K562 (cell line): ENCODE results near the gene GSTA2. TPM values are rescaled to one million over a fixed set of nuclear protein-coding genes. Genes with fewer than 3 reads are reported as not detected.

Experiments used
- ATAC-seq: fragments of 200-7000 bp; cut with Tn5 transposase; 3 replicates; pipeline ENCODE4 v1.9.1; 2020; ENCODE audit warnings: moderate library complexity
- BruUV-seq: library from RNA; stranded (reverse); fragments of 400-500 nt; replicated peaks from 2 replicates; lab custom pipeline; 2021; lab: Mats Ljungman, UMichigan
- CTCF ChIA-PET: fragments of 300-600 bp; formaldehyde crosslinking; extraction: SDS; loops from one replicate; lab custom pipeline; 2021; ENCODE audit warnings: low intra/inter-chr PET ratio; lab: Yijun Ruan, JAX
- POLR2A ChIA-PET: fragments of 300-600, 350-650 bp; sonication (Branson Sonifier 250); formaldehyde crosslinking; extraction: SDS; loops from one replicate; lab custom pipeline; 2021; ENCODE audit warnings: antibody characterized with exemption, inconsistent platforms; lab: Yijun Ruan, JAX
- DNase-seq, 4 experiments: peaks; one replicate each; pipeline versions ENCODE4 v3.0.0 to v3.0.0-alpha.2; 2011 to 2018; ENCODE audit warnings: low spot score in 3 of 4, mixed read lengths in 3 of 4; ENCODE audit errors: extremely low read depth in 1 of 4
- FAIRE-seq: peaks from 2 replicates; lab custom pipeline; 2011; peaks lifted over from hg19 to GRCh38; lab: Jason Lieb, UNC
- H2AFZ ChIP-seq: 2 replicates; pipeline ENCODE4 v1.6.0; 2011; ENCODE audit warnings: low read depth, low read length, control low read depth, inconsistent platforms
- H3K27ac ChIP-seq: fragments of 200-600 bp; 3 replicates; pipeline ENCODE4 v1.8.0; 2011; ENCODE audit warnings: low read depth, mild to moderate bottlenecking, control low read depth, inconsistent platforms, low read length, moderate library complexity, mixed read lengths; ENCODE audit errors: extremely low read depth
- H3K27me3 ChIP-seq, 2 experiments: fragments of 300-600 bp in 1 of 2; 2 replicates in 1 of 2; 3 replicates in 1 of 2; pipeline versions ENCODE4 v1.6.0 to v1.8.0; 2011; ENCODE audit warnings: inconsistent platforms in 2 of 2, low read length in 2 of 2, mild to moderate bottlenecking in 1 of 2, mixed read lengths in 1 of 2, moderate library complexity in 1 of 2; ENCODE audit not compliant: control insufficient read depth in 2 of 2, insufficient read depth in 2 of 2
- H3K36me3 ChIP-seq: fragments of 300-600 bp; 3 replicates; pipeline ENCODE4 v1.8.0; 2011; ENCODE audit warnings: mild to moderate bottlenecking, low read length, inconsistent platforms; ENCODE audit not compliant: control insufficient read depth, insufficient read depth
- H3K4me1 ChIP-seq, 2 experiments: fragments of 200-600 bp in 1 of 2; replicated peaks in 1 of 2; 2 replicates in 1 of 2; 3 replicates in 1 of 2; pipeline versions ENCODE4 v1.5.1 to v1.8.0; 2011; ENCODE audit warnings: inconsistent platforms in 2 of 2, low read length in 2 of 2, mild to moderate bottlenecking in 1 of 2, mixed read lengths in 1 of 2, moderate library complexity in 1 of 2; ENCODE audit not compliant: control insufficient read depth in 2 of 2, insufficient read depth in 2 of 2
- H3K4me2 ChIP-seq: 2 replicates; pipeline ENCODE4 v1.6.1; 2011; ENCODE audit warnings: low read length, control low read depth, inconsistent platforms, mixed read lengths; ENCODE audit not compliant: insufficient read depth
- H3K4me3 ChIP-seq: fragments of 200-600 bp; sonication (generic), shearing (Covaris generic); 2 replicates; pipeline ENCODE4 v1.5.1; 2016; ENCODE audit warnings: control low read depth, inconsistent platforms
- H3K79me2 ChIP-seq: fragments of 200-600 bp; 3 replicates; pipeline ENCODE4 v1.8.0; 2011; ENCODE audit warnings: low read length, inconsistent platforms; ENCODE audit not compliant: control insufficient read depth, insufficient read depth
- H3K9ac ChIP-seq, 2 experiments: 2 replicates each; pipeline versions ENCODE4 v1.6.0 to v1.6.1; 2011; ENCODE audit warnings: low read depth in 2 of 2, low read length in 2 of 2, control low read depth in 1 of 2, inconsistent platforms in 1 of 2, mild to moderate bottlenecking in 1 of 2, mixed read lengths in 1 of 2; ENCODE audit not compliant: insufficient read depth in 1 of 2
- H3K9me1 ChIP-seq: one replicate; pipeline ENCODE4 v1.6.0; 2011; ENCODE audit warnings: inconsistent platforms, mild to moderate bottlenecking, low read length, moderate library complexity; ENCODE audit not compliant: control insufficient read depth, insufficient read depth
- H3K9me3 ChIP-seq: replicated peaks from 2 replicates; pipeline ENCODE4 v1.5.1; 2011; ENCODE audit warnings: low read depth, low read length, inconsistent platforms; ENCODE audit not compliant: control insufficient read depth, insufficient read depth
- H4K20me1 ChIP-seq: replicated peaks from 2 replicates; pipeline ENCODE4 v1.6.1; 2011; ENCODE audit warnings: low read length, inconsistent platforms, mixed read lengths; ENCODE audit not compliant: control insufficient read depth, insufficient read depth
- SPI1 ChIP-seq: IDR thresholded peaks from 2 replicates; pipeline ENCODE4 v1.6.1; 2011; ENCODE audit warnings: low read depth, low read length, control low read depth, borderline replicate concordance
- WGBS: fragments of 100-300 bp; shearing (Covaris generic); methylation state at CpG from one replicate; pipeline ENCODE4 v1.1.6; 2016; ENCODE audit warnings: low coverage, mixed read lengths; ENCODE audit not compliant: insufficient coverage; ENCODE audit errors: missing lambda C conversion rate; 5-methylcytosine and 5-hydroxymethylcytosine counted together
- in situ Hi-C: fragments of 300-500 bp; cut with MboI; formaldehyde crosslinking; loops from 4 replicates; pipeline ENCODE4 v1.15.0; 2018; ENCODE audit warnings: inconsistent platforms, mixed read lengths
- intact Hi-C: fragments of 100-400 bp; cut with micrococcal nuclease; formaldehyde crosslinking; loops from 2 replicates; pipeline ENCODE4 v1.14.2; 2022
- polyA plus RNA-seq, 8 experiments: library from polyadenylated mRNA; depleted of rRNA in 4 of 8; stranded (reverse) in 5 of 8; unstranded in 3 of 8; fragments of >200 nt; fragmentation: Nextera tagmentation in 2 of 8; fragmentation: Illumina TruSeq in 1 of 8; extraction: Ambion mirVana in 2 of 8; extraction: Trizol in 1 of 8; gene quantifications; 2 replicates each; pipeline versions ENCODE4 v1.2.1 to v1.2.3, GENCODE V29; 2011 to 2014; ENCODE audit warnings: inconsistent platforms in 1 of 8, missing spikeins in 1 of 8
- total RNA-seq, 7 experiments: library from RNA; depleted of rRNA in 6 of 7; stranded (reverse); fragments of >200 nt in 6 of 7; fragmentation: Illumina TruSeq in 2 of 7; extraction: Trizol in 2 of 7; gene quantifications; 2 replicates each; pipeline versions ENCODE4 v1.2.1 to v1.2.3, GENCODE V29; 2011 to 2021; ENCODE audit warnings: low replicate concordance in 1 of 7
- TF ChIP-seq, protein P1 (sequence below): fragments of 250-450 bp; sonication (Bioruptor Pico); IDR thresholded peaks from 2 replicates; pipeline ENCODE4 v1.5.0; 2022; ENCODE audit warnings: mild to moderate bottlenecking

GSTA2 gene
- total and polyA plus RNA-seq, 9 of the 15 experiments (the other 6 are each of a cell fraction or from before 2014, with no cell fraction given): 0.11 to 0.24 (median 0.14) TPM; not detected in 3

DNA sequence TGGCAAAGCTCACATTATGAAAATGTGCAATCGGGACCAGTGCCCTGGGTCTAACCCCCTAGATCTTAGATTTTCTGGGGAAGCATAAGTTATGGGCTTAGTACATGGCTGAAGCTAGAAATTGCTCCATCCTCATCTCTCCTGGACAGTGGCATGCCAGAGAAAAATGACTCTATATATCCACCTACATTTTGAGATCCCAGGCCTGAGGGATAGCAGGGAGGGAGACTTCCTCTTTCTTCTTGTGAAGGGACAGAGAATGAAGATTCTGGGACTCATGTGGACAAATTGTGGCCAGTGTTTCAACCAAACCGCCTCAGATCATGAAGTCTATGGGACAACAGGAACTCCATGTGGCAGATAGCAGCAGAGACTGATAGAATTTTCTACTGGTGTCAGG is 35.4 kb downstream of the GSTA2 start:
- WGBS: 54% methylated on average over 2 of the region's 2 CpGs
- no peak overlapping the region for H2AFZ ChIP-seq
- H4K20me1 ChIP-seq: no peaks in the 10 kb centered on the region
- ATAC-seq: no peak
- no peaks in the 10 kb centered on the region for H3K9me1 ChIP-seq
- H3K4me2 ChIP-seq: no peak overlapping the region
- in situ Hi-C loops: loop anchor here (10.0 kb wide), 1 partner anchor 327 kb away; no protein-coding TSS in a partner anchor
- no peak overlapping the region for H3K4me3 ChIP-seq
- no peaks in the 10 kb centered on the region for H3K27me3 ChIP-seq
- no peaks in the 10 kb centered on the region for H3K79me2 ChIP-seq
- H3K4me1 ChIP-seq: peaks cover 14 to 32% of the 10 kb centered on the region in 2 experiments
- FAIRE-seq: no peak
- POLR2A ChIA-PET: no interaction called here
- H3K36me3 ChIP-seq: no peaks in the 10 kb centered on the region
- no peak overlapping the region for H3K27ac ChIP-seq
- DNase-seq: no peak
- no TSS peak for BruUV-seq
- TF ChIP-seq SPI1: peak; percentile 83
- TF ChIP-seq, protein P1, sequence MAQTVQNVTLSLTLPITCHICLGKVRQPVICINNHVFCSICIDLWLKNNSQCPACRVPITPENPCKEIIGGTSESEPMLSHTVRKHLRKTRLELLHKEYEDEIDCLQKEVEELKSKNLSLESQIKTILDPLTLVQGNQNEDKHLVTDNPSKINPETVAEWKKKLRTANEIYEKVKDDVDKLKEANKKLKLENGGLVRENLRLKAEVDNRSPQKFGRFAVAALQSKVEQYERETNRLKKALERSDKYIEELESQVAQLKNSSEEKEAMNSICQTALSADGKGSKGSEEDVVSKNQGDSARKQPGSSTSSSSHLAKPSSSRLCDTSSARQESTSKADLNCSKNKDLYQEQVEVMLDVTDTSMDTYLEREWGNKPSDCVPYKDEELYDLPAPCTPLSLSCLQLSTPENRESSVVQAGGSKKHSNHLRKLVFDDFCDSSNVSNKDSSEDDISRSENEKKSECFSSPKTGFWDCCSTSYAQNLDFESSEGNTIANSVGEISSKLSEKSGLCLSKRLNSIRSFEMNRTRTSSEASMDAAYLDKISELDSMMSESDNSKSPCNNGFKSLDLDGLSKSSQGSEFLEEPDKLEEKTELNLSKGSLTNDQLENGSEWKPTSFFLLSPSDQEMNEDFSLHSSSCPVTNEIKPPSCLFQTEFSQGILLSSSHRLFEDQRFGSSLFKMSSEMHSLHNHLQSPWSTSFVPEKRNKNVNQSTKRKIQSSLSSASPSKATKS (CRISPR knock-in tag): no peak
- CTCF ChIA-PET: no interaction called here
- no peak overlapping the region for H3K9ac ChIP-seq
- intact Hi-C loops: loop anchor here (10.0 kb wide), 1 partner anchor 267 kb away; the partner anchor contains the start of gene GSTA4
- no peaks in the 10 kb centered on the region for H3K9me3 ChIP-seq
